SIG-M5 (cell line): ENCODE measurements around the gene TYW1.
"Not testable (repeated sequence)": the region's sequence is repeated elsewhere in the genome, so short reads cannot be mapped to it uniquely, and the experiment has no call there.

Source experiments
- DNase-seq: peaks from one replicate; lab custom pipeline; 2025; lab: John Stamatoyannopoulos, UW

TYW1 gene

DNA sequence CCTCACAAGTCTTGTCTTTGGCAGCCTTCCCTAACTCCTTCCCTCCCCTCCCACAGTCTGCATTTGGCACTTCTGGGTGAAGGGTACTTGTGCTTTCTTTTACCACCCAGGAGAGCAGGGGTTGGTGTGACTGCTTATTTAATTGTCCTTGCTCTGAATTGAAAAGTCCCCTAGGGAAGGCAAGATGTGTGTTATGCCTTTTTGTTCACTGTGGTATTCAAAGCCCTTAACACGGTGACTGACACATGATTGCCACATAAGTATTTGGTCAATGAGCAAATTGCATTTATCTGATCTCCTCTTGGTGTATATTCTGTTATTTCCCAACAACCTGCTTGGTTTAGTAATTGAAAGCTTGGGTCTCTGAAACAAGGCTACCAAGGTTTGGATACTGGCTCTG is 134.1 kb downstream of the TYW1 start:
- DNase-seq: not testable (repeated sequence)

DNA sequence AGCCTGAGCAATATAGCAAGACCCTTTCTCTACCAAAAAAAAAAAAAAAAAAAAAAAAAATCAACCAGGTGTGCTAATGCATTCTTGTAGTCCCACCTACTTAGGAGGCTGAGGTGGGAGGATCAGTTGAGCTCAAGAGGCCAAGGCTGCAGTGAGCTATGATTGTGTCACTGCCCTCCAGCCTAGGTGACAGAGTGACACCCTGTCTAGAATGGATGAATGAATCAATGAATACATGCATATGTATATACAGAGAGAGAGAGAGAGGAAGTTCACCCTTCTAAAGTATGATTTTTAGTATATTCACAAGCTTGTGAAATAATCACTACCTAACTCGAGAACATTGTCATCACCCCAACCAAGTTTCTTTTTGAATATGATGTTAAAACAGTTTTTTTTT is 138.3 kb downstream of the TYW1 start:
- DNase-seq: not testable (repeated sequence)

DNA sequence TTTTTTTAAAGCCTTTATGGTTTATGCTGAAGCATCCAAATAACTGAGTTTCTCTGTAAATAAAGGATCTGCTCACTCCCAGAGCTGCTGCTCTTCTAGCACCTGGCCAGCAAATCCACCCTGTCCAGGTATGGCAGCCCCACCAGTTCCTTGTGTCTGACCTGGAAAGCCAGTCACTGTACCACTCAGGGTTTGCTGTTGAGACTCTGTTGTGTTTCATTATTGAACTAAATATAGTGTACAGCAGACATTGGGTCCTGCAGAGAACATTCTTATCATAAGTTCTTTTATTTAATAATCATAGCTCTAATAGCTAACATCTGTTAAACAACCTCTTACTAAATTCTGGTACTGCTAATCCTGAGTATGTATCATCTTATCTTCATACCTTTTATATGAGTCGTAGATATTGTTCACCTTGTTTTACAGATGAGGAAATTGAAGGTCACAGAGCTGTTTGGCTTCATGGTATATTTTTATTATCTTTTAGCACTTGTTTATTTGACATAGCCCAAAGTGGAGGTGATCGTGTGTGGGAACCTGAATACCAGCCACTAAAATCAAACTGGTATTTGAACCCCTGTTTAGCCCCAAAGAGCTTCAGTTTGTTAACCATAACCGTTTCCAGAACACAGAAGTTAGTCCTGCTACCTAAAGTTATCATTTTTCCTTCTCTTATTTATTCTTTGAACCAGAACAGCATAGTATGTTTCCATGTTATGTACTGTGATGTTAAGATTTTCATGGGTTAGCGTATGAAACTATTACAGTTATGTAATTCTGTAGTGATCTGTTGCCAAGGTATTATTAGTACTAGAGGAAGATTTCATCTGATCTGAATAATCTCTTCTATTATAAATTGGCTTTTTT is 139.2 kb downstream of the TYW1 start:
- not testable (repeated sequence) for DNase-seq

DNA sequence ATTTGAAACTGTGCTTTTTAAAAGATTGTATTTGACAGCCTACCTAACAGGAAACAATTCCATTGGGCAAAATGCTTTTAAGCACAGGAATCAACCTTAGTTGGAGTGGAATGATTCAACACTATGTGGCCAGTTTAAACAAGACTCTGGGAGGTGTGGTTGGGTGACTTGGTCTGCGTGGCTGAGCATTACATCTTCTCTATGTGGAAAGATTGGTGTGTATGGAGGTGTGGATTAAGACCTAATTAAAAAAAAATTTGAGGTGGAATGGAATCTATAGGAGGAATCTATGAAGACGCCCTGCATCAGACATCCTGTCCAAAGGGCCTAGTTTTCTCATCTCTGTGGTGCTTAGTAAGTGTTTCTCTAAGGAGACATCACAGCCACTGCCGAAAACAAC is 140.9 kb downstream of the TYW1 start:
- not testable (repeated sequence) for DNase-seq

DNA sequence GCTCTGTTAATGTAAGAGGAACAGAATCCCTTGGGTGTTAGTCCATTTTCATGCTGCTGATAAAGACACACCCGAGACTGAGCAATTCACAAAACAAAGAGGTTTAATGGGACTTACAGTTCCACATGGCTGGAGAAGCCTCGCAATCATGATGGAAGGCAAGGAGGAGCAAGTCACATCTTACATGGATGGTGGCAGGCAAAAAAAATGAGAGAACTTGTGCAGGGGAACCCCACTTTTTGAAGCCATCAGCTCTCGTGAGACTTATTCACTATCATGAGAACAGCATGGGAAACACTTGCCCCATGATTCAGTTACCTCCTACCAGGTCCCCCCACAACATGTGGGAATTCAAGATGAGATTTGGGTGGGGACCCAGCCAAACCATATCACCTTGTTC is 143.2 kb downstream of the TYW1 start:
- DNase-seq: not testable (repeated sequence)

DNA sequence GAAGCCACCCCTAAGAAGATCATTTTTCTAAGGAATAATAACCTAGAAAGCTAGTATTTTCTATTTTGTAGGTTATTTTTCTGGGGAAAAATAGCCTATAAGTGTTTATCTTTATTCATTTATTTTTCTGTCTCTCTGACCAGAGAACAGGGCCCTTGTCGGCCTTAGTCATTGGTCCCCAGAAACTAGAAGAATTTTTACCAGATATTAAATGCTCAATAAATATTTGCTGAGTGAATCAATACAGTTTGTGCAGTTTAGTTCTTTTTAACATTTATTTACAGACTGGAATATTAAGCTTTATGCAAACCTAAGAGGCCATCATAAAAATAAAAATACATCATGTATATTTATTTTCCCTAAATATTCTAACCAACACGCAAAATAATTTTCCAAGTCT is 144.4 kb downstream of the TYW1 start:
- DNase-seq: not testable (repeated sequence)

DNA sequence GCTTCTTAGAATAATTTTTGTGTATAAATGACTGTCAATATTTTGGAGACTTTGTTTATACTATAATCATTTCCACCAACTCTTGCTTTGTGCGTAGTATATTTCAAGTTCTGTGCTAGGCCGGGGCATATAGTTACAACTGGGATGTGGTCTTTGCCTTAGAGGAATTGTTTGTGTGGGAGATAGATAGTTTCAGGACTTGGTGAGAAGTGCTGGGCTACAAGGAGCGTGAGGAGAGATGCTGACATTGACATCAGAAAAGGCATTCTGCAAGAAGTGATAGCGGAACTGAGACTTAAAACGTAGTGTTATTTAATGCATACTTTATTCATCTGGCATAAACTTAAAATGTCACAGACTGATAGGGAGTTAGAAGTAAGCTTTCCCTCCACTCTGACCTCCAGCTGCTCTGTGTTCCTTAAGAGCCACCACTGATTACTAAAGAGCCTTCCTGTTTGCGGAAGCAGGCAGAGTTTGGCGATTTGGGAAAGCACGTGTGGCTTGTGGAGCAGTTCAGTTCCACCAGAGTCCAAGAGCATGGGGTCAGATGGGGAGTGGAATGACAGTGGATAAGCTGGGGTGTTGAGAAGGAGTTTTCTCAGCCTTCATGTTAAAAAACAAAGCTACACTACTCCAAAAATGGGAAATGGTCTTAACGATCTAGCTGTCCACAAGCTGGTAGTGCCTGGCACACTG is 146.6 kb downstream of the TYW1 start:
- not testable (repeated sequence) for DNase-seq

DNA sequence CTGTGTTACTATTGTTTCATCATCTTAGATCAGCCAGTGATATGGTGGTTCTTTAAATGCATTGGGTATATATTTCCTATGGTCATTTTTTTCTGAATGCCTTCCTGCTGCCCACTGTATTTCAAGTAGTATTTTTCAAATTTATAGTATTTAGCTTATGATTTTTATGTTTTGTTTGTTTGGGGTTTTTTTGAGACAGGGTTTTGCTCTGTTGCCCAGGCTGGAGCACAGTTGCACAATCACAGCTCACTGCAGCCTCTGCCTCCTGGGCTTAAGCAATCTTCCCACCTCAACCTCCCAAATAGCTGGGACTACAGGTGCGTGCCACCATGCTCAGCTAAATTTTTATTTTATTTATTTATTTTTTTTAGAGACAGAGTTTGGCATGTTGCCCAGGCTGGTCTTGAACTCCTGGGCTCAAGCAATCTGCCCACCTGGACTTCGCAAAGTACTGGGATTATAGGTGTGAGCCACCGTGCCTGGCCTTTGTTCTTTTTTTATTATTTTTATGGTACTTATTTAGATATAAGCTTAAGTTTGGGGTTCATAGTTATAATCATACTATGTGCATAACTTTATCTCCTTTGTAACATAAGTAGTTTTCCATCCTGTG is 149.1 kb downstream of the TYW1 start:
- not testable (repeated sequence) for DNase-seq

DNA sequence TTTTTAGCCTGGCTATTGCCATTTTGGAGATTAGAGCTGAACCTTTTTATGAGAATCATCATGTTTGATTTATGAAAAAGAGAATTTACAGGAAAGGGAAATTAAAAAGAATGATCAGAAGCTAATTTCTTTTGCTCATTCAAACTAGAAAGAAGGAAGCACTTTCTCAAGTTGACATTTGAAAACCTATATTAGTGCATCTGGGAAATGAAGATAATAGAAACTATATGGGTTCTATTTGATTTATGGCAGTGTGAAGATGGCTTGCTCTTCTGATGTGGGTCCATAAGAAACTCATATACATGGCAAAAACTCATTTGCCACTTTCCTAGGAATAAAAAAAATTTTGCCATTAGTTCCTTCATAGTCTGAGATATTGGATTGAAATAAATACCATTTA is 152.5 kb downstream of the TYW1 start:
- DNase-seq: not testable (repeated sequence)

DNA sequence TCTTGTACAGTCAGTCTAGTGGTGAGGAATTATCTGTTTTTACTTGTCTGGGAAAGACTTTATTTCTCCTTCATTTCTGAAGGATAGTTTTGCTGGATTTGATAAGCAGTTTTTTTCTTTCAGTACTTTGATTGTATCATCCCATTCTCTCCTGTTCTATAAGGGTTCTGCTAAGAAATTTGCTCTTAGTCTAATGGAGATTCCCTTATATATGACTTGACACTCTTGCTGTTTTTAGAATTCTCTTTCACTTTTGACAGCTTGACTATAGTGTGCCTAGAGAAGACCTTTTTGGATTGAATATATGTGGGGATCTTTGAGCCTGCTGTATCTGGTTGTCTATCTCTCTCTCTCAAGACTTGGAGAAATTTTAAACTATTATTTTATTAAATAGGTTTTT is 157.7 kb downstream of the TYW1 start:
- DNase-seq: not testable (repeated sequence)

DNA sequence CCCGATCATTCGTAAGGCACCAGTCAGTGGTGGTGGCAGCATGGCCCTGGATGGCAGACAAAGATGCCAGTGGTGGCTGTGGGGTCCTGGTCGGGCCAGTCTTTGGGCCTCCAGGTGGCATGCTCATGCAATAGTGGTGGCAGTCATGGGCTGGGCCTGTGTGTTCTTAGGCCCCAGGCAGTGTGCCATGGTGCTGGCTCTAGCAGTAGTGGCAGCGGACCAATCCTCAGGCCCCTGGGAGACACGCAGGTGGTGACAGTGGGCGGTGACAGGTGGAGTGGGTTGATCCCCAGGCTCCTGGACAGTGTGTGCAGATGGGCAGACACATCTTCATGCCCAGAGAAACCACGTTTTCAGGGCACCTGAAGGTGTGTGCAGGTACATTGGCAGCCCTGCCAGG is 159.4 kb downstream of the TYW1 start:
- DNase-seq: not testable (repeated sequence)

DNA sequence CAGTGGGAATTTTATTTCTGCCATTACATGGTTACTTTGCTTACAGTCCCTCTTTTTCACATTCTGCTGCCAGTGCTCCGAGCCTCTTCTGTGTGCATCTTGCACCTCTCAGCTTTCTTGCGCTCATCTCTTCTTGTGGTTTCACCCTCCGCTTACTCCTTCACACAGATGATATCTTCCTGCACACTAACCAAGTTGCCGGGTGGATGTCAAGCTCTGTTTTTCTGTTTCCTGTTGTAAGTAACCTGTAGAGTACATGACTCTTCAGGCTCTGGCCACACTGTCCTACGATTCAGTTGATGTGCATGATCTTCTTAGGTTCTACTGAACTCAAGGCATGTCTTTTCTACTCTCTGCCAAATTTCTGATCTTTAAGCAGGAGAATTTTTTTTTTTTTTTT is 166.7 kb downstream of the TYW1 start:
- DNase-seq: not testable (repeated sequence)

DNA sequence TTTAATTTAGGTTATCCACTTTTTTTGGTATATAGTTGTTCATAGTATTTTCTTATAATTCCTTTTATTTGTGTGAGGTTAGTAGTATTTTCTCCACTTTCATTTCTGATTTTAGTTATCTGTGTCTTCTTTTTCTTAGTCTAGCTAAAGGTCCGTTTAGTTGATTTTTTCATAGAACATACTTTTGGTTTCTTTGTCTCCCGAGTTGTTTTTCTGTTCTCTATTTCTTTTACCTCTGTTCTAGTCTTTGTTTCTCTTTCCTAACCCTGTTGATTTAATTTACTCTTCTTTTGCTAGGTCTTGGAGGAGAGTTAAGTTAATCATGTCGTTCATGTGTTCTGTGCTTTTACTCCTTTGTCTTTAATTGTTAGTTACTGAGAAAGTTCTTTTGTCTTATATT is 174.5 kb downstream of the TYW1 start:
- not testable (repeated sequence) for DNase-seq

DNA sequence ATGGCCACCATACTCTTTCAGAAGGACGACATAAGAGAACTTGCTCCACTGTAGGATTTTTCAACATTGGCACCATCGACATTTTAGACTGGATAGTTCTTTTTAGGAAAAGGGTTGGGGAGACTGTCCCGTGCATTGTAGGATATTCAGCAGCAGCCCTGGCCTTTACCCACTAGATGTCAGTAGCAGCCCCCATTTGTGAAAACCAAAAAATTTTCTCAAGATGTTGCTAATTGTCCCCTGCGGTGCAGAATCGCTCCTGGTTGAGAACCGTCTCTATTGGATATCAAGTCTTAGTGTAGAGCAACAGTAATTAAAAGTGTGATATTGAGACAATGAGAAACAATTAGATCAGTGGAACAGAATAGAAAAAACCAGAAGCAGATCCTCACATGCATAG is 180.1 kb downstream of the TYW1 start:
- DNase-seq: not testable (repeated sequence)

DNA sequence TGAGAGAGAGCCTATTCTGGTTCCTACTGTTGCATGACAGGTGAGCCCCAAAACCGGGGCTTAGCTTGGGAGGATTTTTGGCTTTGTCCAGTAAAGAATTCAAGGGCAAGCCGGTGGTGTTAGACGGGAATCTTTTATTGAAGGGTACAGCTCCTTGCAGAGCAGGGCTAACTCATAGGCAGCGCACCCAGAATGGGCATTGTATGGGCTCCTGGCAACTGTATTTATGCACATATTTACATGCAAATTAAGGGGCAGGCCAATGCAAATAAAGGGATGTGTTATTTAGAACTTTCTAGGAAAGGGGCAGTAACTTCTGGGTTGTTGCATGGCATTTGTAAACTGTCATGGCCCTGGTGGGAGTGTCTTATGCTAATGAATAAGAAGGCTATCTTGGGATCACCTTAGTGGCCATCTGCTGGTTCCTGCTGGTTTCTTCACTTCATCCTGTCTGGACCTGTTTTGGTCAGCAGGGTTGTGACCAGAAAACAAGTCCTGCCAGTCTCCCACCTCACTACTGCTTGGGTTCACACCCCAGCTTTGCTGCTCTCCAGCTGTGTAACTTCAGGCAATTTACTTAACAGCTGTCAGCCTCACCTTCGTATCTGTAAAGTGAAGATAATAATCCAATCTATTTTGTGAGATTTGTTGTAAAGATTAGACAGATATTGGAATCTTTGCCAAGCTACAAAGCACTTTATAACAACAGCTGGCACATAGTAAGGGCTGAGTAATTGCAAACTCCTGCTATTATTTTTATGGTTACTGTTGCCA is 182.5 kb downstream of the TYW1 start:
- not testable (repeated sequence) for DNase-seq

DNA sequence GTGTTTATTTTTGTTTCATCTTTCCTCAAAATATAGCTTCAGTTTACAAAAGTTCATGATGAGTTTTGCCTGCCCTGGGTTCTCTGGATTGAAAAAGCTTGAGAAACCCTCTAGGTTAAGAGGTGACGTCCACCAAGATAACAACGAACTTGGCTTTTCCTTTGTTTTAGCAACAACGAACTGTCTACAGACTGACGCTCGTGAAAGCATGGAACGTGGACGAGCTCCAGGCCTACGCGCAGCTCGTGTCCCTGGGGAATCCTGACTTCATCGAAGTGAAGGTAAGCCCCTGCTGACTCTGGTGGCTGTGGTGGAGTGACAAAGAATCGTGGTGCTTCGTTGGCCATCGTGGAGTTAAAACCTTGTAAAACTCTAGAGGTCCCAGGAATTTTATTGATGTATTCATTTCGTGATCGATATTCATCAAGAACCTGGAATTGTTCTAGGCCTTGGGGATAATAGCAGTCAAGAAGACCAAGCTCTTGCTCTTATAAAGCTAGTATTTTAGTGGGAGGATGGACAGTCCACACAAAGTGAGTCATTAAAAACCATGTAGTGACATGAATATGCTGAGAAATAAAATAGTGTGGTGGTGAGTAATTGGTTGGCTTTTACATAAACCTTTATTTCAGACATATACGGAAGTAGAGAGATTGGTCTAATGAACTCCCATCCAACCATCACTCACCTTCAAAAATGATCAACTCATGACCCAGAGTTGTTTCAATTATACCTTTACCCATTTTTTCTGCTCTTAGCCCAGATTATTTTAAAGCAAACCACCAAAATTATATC is 186.5 kb downstream of the TYW1 start:
- not testable (repeated sequence) for DNase-seq

DNA sequence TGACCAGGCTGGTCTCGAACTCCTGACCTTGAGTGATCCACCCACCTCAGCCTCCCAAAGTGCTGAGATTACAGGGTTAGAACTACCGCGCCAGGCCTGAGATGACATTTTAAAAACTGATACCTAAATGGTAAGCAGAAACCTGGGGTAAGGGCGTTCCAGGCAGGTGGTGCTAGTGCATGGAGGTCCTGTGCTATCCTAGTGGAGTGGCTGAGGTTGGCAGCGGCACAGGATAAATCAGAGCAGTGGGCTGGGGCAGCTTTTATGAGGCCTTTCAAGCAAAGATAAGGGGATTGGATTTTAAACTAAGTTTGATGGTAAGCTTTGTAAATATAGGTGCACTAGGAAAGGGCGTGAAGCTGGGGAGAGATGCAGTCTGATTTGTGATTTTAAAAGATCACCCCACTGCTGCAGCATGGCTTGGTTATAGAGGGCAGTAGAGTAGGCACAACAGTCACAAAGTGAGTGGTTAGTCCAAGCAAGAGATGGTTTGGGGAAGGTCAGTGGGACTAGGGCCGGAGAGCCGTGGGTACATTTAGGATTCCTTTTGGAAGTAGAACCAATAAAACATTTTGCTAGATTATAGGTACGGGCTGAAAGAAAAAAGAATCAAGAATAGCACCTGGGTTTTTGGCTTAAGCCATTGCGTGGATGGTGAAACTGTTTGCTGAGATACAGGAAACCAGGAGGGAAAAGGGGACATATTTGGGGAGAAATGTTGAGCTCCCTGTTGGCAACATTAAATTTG is 188.5 kb downstream of the TYW1 start:
- DNase-seq: not testable (repeated sequence)

DNA sequence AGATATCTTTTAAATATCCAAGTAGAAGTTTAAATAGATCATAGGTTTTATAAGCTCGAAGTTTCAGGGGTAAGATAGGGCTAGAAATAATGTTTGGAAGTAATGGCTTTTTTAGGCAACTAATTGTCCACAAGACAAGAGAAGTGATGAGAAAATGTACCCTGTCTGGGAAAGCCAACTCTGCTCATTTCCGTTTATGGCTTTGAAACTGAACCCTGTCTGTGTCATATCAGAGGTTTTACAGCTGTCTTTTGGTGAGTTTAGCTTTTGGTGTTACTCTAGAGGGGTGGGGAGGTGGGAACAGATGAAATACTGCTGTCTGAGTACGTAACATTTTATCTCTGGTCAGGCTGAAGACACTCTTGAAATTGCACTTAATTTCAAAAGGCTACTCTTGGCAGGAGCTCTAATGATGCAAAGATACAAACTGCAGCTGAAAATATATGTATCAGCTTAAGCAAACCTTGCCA is 189.1 kb downstream of the TYW1 start:
- DNase-seq: not testable (repeated sequence)

DNA sequence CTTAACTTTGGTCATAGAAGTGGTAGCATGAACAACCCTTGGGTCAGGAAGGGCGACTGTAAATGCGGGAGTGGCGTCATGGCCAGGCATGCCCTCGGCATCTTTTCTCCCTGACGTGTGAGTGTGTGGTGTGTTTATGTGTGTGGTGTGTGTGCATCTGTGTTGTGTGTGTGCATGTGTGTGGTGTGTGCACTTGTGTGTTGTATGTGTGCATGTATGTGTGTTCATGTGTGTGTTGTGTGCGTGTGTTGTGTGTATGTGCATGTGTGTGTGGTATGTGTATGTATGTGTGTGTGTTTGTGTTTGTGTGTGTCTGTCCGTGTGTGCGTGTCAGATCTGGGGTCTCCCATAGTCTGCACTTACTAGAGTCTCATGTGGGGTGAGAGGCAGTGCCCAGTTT is 192.5 kb downstream of the TYW1 start:
- DNase-seq: not testable (repeated sequence)

DNA sequence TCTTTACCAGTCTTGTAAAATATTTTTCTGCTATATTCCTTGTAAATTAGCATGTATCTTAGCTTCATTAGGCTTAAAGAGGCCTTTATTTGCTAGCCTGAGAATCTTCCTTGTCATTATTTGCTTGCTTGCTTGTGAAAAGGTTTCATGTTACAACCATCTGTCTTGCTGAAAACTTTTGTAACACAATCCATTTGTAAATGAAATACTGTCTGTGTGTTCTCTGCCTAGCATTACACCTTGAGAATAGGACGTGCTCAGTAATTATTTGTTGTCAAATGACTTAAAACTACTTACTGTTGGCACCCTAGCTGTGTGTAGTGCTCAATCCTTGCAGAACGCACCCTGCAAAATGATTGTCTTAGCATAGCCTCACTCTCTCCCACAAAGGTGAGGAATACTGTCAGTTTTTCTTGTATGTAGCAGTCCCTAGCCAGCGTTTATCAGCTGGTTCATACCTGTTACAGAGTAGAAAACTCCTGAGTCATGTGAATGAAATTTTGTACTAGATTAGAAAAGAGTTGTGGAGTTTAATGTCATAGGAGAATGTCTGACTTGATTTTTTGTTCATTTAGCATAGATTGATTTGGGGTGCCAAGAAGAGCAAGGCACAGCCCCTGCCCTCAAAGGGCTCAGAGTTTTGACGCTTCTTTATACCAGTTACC is 193.3 kb downstream of the TYW1 start:
- not testable (repeated sequence) for DNase-seq
